NT2/D1 (cell line): ENCODE measurements around the gene CACNA1D.

Experiments used
- SUZ12 ChIP-seq: IDR thresholded peaks from 2 replicates; pipeline ENCODE4 v1.6.1; 2011; ENCODE audit not compliant: insufficient read length, insufficient read depth; ENCODE audit errors: extremely low read depth
- YY1 ChIP-seq: IDR thresholded peaks from 2 replicates; pipeline ENCODE4 v1.6.1; 2011; ENCODE audit not compliant: insufficient read length, insufficient read depth
- ZNF274 ChIP-seq: IDR thresholded peaks from 2 replicates; pipeline ENCODE4 v1.6.1; 2011; ENCODE audit warnings: mild to moderate bottlenecking, low read depth, low read length

DNA sequence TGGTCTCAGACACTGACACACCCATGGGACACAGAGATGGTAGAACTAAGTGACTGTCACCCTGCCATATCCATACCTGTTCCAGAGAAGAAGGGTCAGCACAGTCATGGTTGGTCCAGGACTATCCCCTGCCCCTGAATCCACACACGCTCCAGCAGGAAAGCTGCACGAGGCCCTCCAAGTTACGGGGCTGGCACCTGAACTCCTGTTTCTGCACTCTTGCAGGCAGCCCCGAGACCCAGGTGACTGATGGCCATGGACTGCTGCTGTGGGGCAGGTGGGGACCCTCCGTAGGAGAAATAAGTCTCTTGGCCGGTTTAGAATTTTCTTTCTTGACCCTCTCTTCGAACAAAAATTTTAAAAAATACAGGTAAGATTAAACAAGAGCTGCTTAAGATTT, 321.2 kb downstream of the CACNA1D start:
- TF ChIP-seq YY1 (no peak), ZNF274 (no peak), SUZ12 (no peak)
